HT-29 (cell line): Measurements from ENCODE around the gene ADD1. TPM values are rescaled to one million over a fixed set of nuclear protein-coding genes. Genes with fewer than 3 reads are reported as not detected.

Experiments used
- DNase-seq: peaks from one replicate; pipeline ENCODE4 v3.0.0-alpha.2; 2015; ENCODE audit warnings: low spot score
- total RNA-seq: library from RNA; depleted of rRNA; stranded (reverse); fragments of >200 nt; shearing (Covaris generic); gene quantifications from 2 replicates; pipeline ENCODE4 v1.2.3, GENCODE V29; 2014; rRNA removed

Gene ADD1
- 125 and 167 TPM in 2 replicates for total RNA-seq

GRCh38 chr4:2843263-2843940 is at the start of gene ADD1:
Gene ADD1 (plus strand): TSS chr4:2843844. CDS start chr4:2875916, 32,072 bp downstream.
- DNase-seq = peak; percentile 90

GRCh38 chr4:2794486-2795299 is 49.0 kb upstream of the ADD1 start:
- DNase-seq = peak; percentile 51

GRCh38 chr4:2795300-2795892 is 48.2 kb upstream of the ADD1 start:
- peak; percentile 41 for DNase-seq

- peak; percentile 89 for DNase-seq
These were observed 47.5 kb upstream of the ADD1 start for GRCh38 chr4:2795893-2796848.

- no peak for DNase-seq
These were observed 46.6 kb upstream of the ADD1 start for GRCh38 chr4:2796849-2797544.

- peak; percentile 75 for DNase-seq
These were observed 45.9 kb upstream of the ADD1 start for GRCh38 chr4:2797545-2798305.

GRCh38 chr4:2798399-2799223 is 45.0 kb upstream of the ADD1 start:
- DNase-seq = peak; percentile 84

- DNase-seq = no peak
These were observed 44.3 kb upstream of the ADD1 start for GRCh38 chr4:2799224-2799911.

GRCh38 chr4:2799971-2800690 is 43.5 kb upstream of the ADD1 start:
- DNase-seq = peak; percentile 71

- peak; percentile 68 for DNase-seq
These were observed 42.7 kb upstream of the ADD1 start for GRCh38 chr4:2800691-2801596.

- no peak for DNase-seq
These were observed 40.8 kb upstream of the ADD1 start for GRCh38 chr4:2802618-2803531.

GRCh38 chr4:2803624-2804448 is 39.8 kb upstream of the ADD1 start:
- peak; percentile 35 for DNase-seq

GRCh38 chr4:2804449-2804972 is 39.1 kb upstream of the ADD1 start:
- DNase-seq = no peak

- DNase-seq = no peak
These were observed 38.6 kb upstream of the ADD1 start for GRCh38 chr4:2804973-2805501.
